GM19351 (cell line): ENCODE results near the gene NLRP4.

Experiments
- ATAC-seq: cut with Tn5 transposase; IDR thresholded peaks from one replicate; pipeline ENCODE4 v1.9.1; 2021; ENCODE audit warnings: mild to moderate bottlenecking, moderate library complexity; ENCODE audit not compliant: unreplicated experiment

The NLRP4 gene

DNA sequence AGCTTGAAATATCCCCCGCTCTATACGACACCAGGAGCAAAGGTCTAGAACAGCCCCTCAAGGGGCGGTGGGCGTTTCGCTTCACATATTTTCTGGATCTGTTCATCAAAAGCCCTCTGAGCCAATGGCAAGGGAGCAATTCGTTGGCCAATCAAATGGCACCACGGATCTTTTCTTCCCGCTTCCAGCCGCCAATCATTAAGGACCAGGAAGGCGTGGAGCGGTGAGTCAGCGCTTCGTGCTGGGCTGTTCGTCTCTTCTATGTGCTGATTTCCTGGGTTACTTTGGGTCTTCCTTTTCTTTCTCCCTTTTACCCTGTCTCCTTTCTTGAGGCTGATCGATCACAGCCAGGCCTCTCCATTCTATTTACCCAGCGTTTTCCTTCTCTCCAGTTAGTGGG lies at the start of gene NLRP4:
Gene NLRP4, plus strand, starts transcription at position 201 of the 400 bp plus-strand sequence. CDS start 15,541 bp downstream, outside the sequence.
- no peak for ATAC-seq

DNA sequence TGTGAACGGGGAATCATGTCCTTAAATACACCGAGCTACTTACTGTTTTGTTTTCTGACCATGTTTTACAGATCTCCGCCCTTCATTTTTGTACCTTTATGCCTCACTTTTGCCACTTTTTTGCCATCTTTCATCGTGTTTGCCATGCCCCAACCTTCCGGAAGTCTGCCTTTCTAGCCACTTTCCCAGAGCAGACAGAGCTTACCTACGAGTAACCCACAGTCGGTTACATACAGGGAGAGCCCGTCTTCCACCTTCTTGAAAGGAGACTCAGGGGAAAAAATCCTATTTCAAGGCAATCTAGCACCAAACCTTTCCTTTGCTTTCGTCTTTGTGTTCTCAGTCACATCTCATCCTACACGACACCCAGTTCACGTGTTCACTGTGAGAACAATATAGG lies 41.3 kb upstream of the NLRP4 start:
- ATAC-seq, result no peak

DNA sequence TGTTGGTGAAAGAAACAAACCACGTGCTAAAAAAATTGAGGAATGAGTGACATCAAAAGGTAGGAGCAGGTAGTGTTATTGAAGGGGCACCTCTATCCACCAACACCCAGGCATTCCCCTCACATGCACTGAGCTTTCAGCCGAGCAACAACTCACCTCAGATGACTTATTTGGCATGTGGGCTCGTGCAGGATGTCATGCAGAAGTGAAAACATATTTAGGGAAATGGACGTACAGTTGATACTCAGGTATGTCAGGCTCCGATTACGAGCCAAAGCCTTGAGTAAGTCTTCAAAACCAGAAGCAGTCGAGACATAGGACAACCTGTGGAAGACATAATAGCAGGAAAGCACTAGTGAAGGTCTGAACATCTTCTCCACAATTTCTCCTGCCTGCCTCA lies 34.9 kb upstream of the NLRP4 start:
- ATAC-seq, result no peak

GRCh38 chr19:55802281-55802680 lies 34.1 kb upstream of the NLRP4 start:
- no peak for ATAC-seq

GRCh38 chr19:55809381-55810058 lies 26.8 kb upstream of the NLRP4 start:
- no peak for ATAC-seq

DNA sequence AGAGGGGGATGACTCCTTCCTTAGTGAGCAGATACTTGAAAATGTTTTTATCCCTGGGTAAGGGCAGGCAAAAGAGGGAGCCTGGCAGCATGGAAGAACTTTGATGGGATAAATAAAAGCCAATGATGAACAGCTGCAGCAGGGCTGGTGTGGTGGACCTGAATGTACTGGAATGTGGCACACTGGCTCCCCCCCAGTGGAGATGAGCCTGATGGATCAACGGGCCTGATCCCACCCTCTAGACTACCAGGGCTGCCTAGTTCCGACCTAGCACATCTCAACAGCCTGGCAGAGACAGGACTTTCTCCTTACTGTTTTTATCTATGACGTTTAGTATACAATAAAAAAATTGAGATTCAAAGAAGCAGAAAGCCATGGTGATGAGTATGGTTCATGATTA lies 25.0 kb upstream of the NLRP4 start:
- ATAC-seq, result no peak

DNA sequence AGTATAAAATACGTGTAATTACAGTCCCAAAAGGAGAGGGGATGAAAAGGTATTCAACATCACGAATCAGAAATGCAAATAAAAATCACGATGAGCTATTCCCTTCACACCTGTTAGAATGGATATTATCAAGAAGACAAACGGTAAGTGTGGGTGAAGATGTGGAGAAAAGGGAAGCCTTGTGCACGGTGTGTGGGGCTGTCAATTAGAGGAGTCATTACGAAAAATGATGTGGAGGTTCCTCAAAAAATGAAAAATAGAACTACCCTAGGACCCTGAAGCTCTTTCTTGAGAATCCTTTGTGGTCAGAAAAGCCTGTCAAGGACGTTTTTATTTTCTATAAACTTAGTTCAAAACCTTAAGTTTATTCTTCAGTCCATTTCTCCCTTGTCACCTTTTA lies 23.9 kb upstream of the NLRP4 start:
- no peak for ATAC-seq

DNA sequence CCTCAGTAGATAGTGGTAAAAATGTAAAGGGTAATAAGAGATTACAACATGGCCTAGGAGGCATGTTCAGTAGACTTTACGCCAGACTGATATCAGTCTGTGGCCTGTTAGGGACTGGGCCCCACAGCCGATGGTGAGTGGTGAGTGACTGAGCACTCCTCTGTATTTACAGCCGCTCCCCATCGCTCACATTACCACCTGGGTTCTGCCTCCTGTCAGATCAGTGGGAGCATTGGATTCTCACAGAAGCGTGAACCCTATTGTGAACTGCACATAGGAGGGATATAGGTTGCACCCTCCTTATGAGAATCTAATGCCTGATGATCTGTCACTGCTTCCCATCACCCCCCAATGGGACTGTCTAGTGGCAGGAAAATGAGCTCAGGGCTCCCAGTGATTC lies 22.4 kb upstream of the NLRP4 start:
- no peak for ATAC-seq

GRCh38 chr19:55820037-55820436 lies 16.3 kb upstream of the NLRP4 start:
- ATAC-seq, result no peak

GRCh38 chr19:55830656-55831055 lies 5.7 kb upstream of the NLRP4 start:
- ATAC-seq, result no peak

GRCh38 chr19:55831846-55832245 lies 4.5 kb upstream of the NLRP4 start, which contains the start of gene NLRP11:
NLRP11 (minus strand) TSS chr19:55831999; CDS start chr19:55818174, 13,825 bp downstream.
- no peak for ATAC-seq

DNA sequence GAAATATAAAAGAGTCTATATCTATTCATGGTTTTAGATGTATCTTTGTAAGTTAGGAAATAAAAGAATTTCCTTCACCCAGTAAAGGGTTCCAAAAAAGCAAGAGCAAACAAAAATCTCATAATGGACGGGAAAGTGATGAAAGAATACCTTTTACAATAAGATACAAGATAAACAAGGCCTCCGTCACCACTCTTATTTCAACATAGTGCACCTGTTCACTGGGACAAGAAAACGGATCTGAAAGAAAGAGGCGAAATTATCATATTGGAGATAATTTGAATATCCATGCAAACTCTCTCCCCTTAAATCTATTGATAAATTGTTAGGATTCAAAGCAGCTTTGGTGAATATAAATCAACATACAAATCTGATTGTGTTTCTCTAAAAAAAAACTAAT lies 3.7 kb upstream of the NLRP4 start:
- ATAC-seq, result no peak

- no peak for ATAC-seq
Observed at GRCh38 chr19:55838251-55838650, 1.9 kb downstream of the NLRP4 start.

DNA sequence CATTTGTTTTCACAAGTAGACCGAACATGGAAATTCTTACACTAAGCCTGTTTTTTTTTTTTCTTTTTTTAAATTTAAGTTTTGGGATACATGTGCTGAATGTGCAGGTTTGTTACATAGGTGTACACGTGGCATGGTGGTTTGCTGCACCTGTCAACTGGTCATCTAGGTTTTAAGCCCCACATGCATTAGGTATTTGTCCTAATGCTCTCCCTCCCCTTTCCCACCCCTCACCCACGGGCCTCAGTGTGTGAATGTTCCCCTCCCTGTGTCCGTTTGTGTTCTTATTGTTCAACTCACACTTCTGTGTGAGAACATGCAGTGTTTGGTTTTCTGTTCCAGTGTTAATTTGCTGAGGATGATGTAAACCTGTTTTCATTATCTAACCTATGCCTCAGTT lies 2.6 kb downstream of the NLRP4 start:
- ATAC-seq, result no peak

- ATAC-seq, result no peak
Observed at GRCh38 chr19:55855160-55855559, 18.8 kb downstream of the NLRP4 start.

DNA sequence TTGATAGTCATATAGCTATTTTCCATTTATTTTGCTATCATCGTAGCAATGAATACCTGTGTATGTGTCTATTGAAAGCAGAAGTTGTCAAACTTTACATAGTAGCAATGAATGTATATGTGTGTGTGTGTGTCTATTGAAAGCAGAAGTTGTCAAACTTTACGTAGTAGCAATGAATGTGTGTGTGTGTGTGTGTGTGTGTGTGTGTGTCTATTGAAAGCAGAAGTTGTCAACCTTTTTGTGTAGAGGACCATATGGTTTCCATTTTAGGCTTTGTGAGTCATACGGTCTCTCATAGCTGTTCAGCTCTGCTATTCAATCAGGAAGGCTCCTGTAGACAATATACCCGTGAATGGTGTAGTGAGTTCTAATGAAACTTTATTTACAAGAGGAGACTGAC lies 20.8 kb downstream of the NLRP4 start:
- no peak for ATAC-seq

GRCh38 chr19:55857974-55858373 lies 21.6 kb downstream of the NLRP4 start:
- no peak for ATAC-seq

GRCh38 chr19:55858401-55858800 lies 22.1 kb downstream of the NLRP4 start:
- ATAC-seq, result no peak

DNA sequence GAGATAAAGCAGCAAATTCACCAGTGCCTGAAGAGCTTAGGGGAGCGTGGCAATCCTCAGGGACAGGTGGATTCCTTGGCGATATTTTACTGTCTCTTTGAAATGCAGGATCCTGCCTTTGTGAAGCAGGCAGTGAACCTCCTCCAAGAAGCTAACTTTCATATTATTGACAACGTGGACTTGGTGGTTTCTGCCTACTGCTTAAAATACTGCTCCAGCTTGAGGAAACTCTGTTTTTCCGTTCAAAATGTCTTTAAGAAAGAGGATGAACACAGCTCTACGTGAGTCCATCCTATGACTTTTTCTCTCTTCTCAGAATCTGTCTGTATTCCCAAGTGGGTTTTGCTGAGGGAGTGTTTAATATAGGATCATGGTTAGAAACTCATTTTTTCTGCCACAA lies 22.6 kb downstream of the NLRP4 start:
- no peak for ATAC-seq

DNA sequence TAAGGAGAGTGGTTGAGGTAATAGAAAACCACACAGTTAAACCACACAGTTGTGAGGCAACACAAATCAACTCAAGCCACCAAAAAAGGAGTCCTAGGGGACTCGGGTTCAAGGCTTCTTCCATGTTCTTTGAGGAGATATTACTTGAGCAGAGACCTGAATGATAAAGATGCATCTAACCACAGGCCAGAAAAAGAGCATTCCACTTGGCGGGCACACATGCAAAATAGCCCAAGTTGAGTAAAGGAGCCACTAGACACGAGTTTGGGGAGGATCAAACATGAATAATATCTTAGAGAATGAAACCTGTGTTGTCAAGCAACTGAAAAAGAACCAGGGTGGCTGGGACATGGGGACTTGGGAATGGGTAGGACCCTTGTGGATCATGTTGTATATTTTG lies 30.2 kb downstream of the NLRP4 start:
- no peak for ATAC-seq

GRCh38 chr19:55867101-55867500 lies 30.8 kb downstream of the NLRP4 start:
- ATAC-seq, result no peak

GRCh38 chr19:55870736-55871135 lies 34.4 kb downstream of the NLRP4 start:
- ATAC-seq, result no peak

GRCh38 chr19:55877211-55877610 lies 40.9 kb downstream of the NLRP4 start:
- no peak for ATAC-seq
